ENCODE results near the gene ANKRD9. TPM values are rescaled to one million over a fixed set of nuclear protein-coding genes. Genes with fewer than 3 reads are reported as not detected.

The ANKRD9 gene
- total and polyA plus RNA-seq, 9 of the 15 experiments (the other 6 are each of a cell fraction or from before 2014, with no cell fraction given), result 0.04 to 32.9 (median 5.3) TPM

GRCh38 chr14:102540315-102541028 lies 30.9 kb upstream of the ANKRD9 start (continued):
- TF ChIP-seq PKNOX1 (IDR thresholded peaks at IDR 0.05) (no peak), FOXP4 (CRISPR knock-in tag; IDR thresholded peaks at IDR 0.05; ENCODE audit: borderline replicate concordance) (no peak), PHB2 (IDR thresholded peaks at IDR 0.05; ENCODE audit: low read depth) (no peak), SRSF1 (IDR thresholded peaks at IDR 0.05; ENCODE audit: low read depth, low read length) (no peak), ZC3H11A (IDR thresholded peaks at IDR 0.05; ENCODE audit: low read depth, low read length) (no peak), NFIC (IDR thresholded peaks at IDR 0.05) (0 out of 2 replicates have a peak, but pooled peaks have one; percentile 29), SNAPC5 (CRISPR knock-in tag; IDR thresholded peaks at IDR 0.05) (no peak), MEF2A (IDR thresholded peaks at IDR 0.05; ENCODE audit: control insufficient read depth, low read depth, low read length) (no peak), SP2 (IDR thresholded peaks at IDR 0.05; ENCODE audit: extremely low read depth, low read depth, low read length, poor library complexity, severe bottlenecking) (no peak), GABPA (tag; conservative IDR thresholded peaks at IDR 0.05; ENCODE audit: low read depth) (no peak)
